ENCODE results near the gene FUT2. TPM values are rescaled to one million over a fixed set of nuclear protein-coding genes. Genes with fewer than 3 reads are reported as not detected.

The FUT2 gene
- total and polyA plus RNA-seq, 3 donors from 2014 or later, result 0.12 to 0.47 (median 0.20) TPM

DNA sequence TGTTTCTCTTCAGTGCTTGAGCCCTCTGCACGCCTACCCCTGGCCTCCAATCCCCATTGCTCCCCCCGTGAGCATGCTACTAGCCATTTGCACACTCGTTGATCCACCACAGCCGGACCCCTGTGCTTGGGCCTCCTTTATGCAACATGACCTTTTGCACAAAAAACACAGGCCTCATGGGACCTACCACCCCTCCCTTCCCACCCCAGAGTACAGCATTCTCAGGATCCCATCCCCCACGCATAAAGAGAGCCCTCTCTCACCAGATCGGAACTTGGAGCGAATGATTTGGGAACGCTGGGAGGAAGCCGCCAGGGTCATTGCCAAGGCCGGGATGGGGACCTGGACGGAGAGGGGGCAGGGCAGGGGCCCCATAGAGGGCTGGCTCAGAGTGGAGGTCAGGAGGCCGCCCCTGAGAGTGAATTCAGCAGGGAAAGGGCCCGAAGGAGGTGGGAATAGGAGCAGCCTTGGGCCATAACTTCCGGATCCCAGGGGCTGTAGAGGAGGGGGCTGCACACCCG lies 23.0 kb downstream of the FUT2 start:
- no peak for DNase-seq
- H3K36me3 ChIP-seq (ENCODE audit: low read depth, missing control alignments), result no peaks in the 10 kb centered on the region
- TF ChIP-seq POLR2A (IDR thresholded peaks at IDR 0.05), result no peak
- TF ChIP-seq CTCF (IDR thresholded peaks at IDR 0.05), result no peak
- H3K27ac ChIP-seq, result peak overlapping the region; percentile 29 to 87
- H3K4me1 ChIP-seq, result peaks cover 47% of the 10 kb centered on the region
- H3K4me3 ChIP-seq, result no peak overlapping the region
- intact Hi-C loops (cut with DNase I; ENCODE audit: low total_unique reads), result no loop called here
- H3K9me3 ChIP-seq, result no peaks in the 10 kb centered on the region
- 42 to 49% methylated on average over 10 to 15 of the region's 15 CpGs for WGBS, 2 donors
- no peaks in the 10 kb centered on the region for H3K27me3 ChIP-seq

DNA sequence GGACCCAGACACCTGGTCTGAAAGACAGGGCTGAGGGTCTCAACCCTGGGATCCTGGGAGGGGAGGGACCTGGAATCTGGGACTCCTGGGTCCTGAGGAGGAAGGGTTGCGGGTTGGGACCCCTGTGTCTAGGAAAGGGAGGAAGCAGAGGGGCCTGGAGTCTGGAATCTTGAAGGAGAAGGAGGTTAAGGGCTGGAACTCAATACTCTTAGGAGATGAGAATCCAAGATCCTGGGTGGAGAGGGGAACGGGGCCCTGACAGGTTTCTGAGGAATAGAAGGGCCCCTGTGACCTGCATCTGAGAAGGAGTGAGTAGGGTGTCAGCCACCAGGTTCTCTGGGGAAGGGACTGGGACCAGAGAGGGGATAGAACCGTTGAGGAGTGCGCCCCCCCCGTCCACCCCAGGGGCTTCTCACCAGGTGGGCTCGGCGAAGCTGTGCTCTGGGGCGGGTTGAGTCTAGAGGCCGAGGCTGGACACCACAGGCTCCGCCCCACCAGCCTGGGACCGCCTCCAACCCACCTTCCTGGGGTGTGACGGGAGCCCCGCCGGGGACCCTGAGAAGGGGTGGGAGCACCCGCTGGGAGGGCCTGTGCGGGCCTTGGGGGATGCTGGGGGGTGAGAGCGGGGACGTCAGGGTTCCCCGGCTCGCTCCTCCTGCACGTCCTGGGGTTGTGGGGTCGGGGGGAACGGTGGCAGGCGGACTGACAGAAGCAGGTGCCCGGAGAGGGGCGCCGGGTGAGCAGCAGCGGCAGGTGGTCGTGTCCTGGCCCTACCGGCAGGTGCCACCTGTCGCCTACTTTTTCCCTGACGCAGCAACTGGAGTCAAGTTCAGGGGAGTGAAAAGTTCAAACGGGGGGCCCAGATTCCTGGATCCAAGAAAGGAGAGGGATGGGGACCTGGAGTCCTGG lies 23.7 kb downstream of the FUT2 start, which contains the start of gene MAMSTR:
Gene MAMSTR (minus strand): TSS at position 463 of the 909 bp plus-strand sequence. CDS start 694 bp downstream, outside the sequence.
- Histone ChIP-seq H3K36me3 (ENCODE audit: low read depth, missing control alignments) (no peaks in the 10 kb centered on the region), H3K4me3 (peak within 1 kb of the TSS; percentile 51 to 58), H3K27ac (peak within 1 kb of the TSS; percentile 29 to 87), H3K4me1 (peaks cover 47% of the 10 kb centered on the region), H3K27me3 (no peaks in the 10 kb centered on the region), H3K9me3 (no peaks in the 10 kb centered on the region)
- TF ChIP-seq CTCF (IDR thresholded peaks at IDR 0.05) (no peak), POLR2A (IDR thresholded peaks at IDR 0.05) (no peak)
- intact Hi-C loops (cut with DNase I; ENCODE audit: low total_unique reads), result no loop called here
- 35 to 49% methylated on average over 7 to 33 of the region's 33 CpGs for WGBS, 2 donors
- DNase-seq, result no peak

- 3 to 14% methylated on average over 11 to 12 of the region's 12 CpGs for WGBS, 2 donors
Measured at GRCh38 chr19:48720251-48720612, 24.5 kb downstream of the FUT2 start.

GRCh38 chr19:48720613-48721296 lies 25.0 kb downstream of the FUT2 start:
- TF ChIP-seq CTCF (IDR thresholded peaks at IDR 0.05), result no peak
- no peak for TF ChIP-seq POLR2A (IDR thresholded peaks at IDR 0.05)
- H3K4me1 ChIP-seq, result peaks cover 46% of the 10 kb centered on the region
- H3K27me3 ChIP-seq, result no peaks in the 10 kb centered on the region
- H3K36me3 ChIP-seq (ENCODE audit: low read depth, missing control alignments), result no peaks in the 10 kb centered on the region
- peak overlapping the region; percentile 29 to 87 for H3K27ac ChIP-seq
- intact Hi-C loops (cut with DNase I; ENCODE audit: low total_unique reads), result no loop called here
- H3K9me3 ChIP-seq, result no peaks in the 10 kb centered on the region
- peak; percentile 100 for DNase-seq
- peak overlapping the region; percentile 51 to 58 for H3K4me3 ChIP-seq
- WGBS, 2 donors, result 4 to 12% methylated on average over 32 to 41 of the region's 42 CpGs

More at GRCh38 chr19:48720251-48720612, 24.5 kb downstream of the FUT2 start:
- intact Hi-C loops (cut with DNase I; ENCODE audit: low total_unique reads), result no loop called here
- Histone ChIP-seq H3K4me1 (peaks cover 47% of the 10 kb centered on the region), H3K36me3 (ENCODE audit: low read depth, missing control alignments) (no peaks in the 10 kb centered on the region), H3K27ac (peak overlapping the region; percentile 29 to 87), H3K27me3 (no peaks in the 10 kb centered on the region), H3K9me3 (no peaks in the 10 kb centered on the region), H3K4me3 (peak overlapping the region; percentile 51 to 58)
- no peak for DNase-seq
- TF ChIP-seq CTCF (IDR thresholded peaks at IDR 0.05), result no peak
- no peak for TF ChIP-seq POLR2A (IDR thresholded peaks at IDR 0.05)
